Measurements from ENCODE around the gene EFCAB13.
"Not testable (repeated sequence)": the region's sequence is repeated elsewhere in the genome, so short reads cannot be mapped to it uniquely, and the experiment has no call there.

EFCAB13 gene

GRCh38 chr17:47427985-47428384 is 104.2 kb downstream of the EFCAB13 start:
- no peak for DNase-seq

DNA sequence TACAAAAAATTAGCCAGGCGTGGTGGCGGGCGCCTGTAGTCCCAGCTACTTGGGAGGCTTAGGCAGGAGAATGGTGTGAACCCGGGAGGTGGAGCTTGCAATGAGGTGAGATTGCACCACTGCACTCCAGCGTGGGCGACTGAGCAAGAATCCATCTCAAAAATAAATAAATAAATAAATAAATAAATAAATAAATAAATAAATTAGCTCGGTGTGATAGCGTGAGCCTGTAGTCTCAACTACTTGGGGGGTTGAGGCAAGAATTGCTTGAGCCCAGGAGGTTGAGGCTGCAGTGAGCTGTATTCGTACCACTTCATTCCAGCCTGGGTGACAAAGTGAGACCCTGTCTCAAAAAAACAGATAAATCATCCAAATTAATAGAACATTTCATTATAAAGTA is 108.5 kb downstream of the EFCAB13 start:
- not testable (repeated sequence) for DNase-seq

GRCh38 chr17:47465165-47465564 is 141.4 kb downstream of the EFCAB13 start:
- no peak for DNase-seq

DNA sequence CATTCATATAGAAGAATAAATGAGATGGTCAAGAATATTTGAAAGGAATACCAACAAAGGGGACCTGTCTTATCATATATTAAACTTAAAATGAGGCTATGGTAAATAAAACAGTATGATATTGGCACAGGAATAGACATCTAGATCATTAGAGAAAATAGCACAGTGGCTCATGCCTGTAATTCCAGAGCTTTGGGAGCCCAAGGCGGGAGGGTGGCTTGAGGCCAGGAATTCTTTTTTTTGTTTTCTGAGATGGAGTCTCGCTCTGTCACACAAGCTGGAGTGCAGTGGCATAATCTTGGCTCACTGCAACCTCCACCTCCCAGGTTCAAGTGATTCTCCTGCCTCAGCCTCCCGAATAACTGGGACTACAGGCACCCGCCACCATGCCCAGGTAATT is 143.2 kb downstream of the EFCAB13 start:
- not testable (repeated sequence) for DNase-seq

DNA sequence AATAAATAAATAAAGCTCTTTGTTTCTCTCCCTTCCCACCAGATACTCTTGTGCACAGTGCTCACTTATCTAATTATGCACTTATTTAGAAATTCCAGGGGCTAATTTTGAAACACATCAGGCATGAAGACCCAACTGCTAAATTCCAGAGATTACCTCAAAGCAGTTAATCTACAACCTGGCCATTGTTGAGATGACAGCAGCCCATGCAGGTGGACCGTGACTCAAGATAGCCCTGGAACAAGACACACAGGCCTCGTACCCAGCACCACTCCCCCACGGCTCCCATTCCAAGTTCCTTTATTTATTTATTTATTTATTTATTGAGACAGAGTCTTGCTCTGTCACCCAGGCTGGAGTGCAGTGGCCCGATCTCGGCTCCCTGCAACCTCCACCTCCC is 147.1 kb downstream of the EFCAB13 start:
- no peak for DNase-seq

DNA sequence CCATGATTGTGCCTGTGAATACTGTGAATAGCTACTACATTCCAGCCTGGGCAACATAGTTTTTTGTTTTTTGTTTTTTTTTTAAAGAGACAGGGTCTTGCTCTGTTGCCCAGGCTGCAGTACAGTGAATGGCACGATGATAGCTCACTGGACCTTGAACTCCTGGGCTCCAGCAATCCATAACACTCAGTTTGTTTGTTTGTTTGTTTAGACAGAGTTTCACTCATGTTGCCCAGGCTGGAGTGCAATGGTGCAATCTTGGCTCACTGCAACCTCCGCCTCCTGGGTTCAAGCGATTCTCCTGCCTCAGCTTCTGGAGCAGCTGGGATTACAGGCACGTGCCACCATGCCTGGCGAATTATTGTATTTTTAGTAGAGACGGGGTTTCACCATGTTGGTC is 148.3 kb downstream of the EFCAB13 start:
- not testable (repeated sequence) for DNase-seq

All from NCI-H1092 (cell line).